NCI-H2227 (cell line): Measurements from ENCODE around the gene TNPO2.
"Not testable (repeated sequence)": the region's sequence is repeated elsewhere in the genome, so short reads cannot be mapped to it uniquely, and the experiment has no call there.

ENCODE experiments used
- DNase-seq: peaks from one replicate; lab custom pipeline; 2025; ENCODE audit not compliant: unreplicated experiment; lab: John Stamatoyannopoulos, UW

Gene TNPO2

DNA sequence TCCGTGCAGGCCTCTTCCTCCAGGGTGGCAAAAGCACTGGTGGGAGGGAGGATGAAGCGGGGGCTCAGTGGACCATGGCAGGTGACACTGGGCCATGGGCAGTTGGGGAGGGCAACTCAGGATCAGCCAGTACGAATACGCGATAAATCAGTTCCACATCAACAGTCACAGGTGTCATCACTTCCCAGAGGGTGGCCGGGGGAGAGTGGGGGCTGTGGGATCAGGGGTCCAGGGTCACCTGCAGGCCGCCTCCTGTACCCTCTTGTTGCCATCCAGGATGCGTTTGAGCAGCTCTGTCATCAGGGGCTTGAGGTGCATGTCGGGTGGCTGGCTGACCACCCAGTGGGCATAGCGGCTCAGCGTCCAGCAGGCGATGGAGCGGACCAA is 17.4 kb downstream of the TNPO2 start:
- no peak for DNase-seq

DNA sequence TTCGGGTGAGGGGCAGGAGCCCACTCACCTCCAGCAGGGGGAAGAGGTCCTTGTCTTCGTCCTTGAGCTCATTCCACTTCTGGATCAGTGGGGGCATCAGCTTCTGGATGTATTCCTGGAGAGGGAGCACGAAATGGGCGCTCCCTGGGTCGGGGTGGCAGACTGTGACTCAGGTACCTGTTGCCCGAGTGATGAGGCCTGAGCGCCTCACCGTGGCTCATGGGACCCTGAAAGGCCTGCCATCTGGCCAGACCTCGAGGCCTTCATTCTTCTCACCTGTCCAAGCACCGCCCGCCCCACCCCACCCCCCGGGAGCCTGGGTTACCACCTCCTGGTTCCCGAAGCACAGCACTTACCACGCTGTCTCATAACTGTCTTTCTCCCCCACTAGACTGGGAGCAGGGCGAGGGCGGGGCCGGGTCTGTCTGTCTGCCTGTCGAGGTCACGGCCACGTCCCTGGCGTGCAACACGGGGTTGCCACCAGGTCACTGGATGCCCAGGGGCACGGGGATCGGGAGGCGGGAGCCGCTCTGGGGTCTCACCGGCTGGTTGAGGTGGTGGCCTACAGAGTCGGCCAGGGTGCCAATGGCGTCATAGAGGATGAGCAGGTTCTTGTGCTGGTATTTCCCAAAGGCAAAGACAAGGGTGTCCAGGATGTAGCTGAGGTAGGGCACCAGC is 17.9 kb downstream of the TNPO2 start:
- DNase-seq, result no peak

DNA sequence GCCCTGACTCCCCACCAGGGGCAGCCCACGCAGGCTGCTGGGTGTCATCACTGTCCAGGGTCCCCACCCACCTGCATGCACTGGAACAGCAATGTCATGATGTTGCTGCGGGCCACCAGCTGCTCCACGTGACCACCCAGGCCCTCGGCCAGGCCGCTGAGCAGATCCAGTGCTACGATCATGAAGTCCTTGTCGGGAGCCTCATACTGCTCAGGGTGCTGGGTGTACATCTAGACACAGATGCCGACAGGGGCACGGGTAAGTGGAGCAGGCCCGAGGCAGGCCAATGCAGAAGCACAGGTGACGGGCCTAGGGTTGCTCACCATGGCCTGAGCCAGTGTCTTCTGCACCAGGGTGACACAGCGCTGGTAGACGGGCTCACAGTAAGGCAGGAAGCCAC is 18.6 kb downstream of the TNPO2 start:
- DNase-seq, result no peak

DNA sequence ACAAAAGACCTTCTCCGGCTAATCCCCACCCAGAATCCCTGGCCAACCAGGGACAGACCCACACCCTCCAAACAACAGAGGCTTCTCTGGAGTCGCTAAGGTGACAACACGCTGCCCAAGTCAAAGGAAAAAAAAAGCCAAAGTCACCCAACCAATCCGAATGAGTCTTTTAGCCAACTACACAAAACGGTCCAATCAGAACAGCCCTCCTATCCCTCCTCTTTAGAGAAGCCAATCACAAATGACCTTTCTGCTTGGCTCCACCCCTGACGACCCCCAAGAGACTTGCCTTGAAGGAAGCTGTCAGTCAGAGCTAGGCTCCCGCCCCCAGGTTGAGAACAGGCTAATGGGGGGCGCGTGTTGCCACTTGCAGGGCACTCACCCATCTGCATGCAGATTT is 20.7 kb downstream of the TNPO2 start:
- DNase-seq, result peak; percentile 62

DNA sequence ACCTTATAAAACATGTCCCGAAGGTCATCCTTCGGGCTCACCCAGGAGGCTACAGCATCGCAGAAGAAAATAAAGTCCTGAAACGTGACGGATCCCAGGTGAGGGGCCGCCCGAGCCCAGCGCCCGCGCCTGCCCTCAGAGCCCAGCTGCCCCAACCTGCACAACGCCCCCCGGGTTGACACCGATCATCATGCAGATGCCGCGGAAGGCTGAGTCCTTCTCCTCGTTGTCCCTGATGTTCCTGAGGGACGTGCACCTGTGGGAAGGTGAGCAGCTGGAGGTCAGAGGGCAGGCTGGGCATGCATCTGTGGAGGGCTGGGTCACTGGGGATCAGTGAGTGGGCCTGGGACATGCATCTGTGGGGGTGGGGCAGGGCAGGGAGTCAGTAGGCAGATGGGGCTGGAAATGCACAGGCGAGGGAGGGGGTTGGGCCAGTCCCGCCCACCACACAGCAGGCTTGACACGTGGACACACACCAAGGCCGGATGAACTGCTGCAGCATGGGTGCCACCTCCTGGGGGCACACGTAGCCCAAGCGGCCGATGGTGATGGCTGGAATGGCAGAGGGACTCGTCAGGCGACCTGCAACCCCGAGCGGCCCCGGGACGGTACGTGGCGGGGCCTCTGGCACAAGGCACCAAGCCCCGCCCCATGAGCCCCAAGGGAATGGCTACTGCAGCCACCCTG is 22.0 kb downstream of the TNPO2 start:
- DNase-seq, result no peak

DNA sequence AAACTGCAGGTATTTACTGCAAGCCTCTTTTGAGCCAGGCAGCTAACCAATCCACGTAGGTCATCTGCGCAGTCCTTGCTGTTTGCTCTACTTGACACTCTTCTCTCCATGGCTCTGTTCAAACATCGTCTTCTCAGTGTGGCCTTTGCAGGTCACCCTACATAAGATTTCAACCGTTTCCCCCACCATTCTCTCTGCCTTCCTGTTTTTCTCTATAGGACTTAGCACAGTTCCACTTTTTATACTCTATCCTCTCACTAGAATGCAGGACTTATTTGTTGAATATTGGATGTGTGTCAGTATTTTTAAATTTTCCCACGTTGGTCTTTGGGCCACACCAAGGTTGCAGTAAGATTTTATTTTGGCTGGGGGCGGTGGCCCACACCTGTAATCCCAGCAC is 25.6 kb downstream of the TNPO2 start:
- no peak for DNase-seq

DNA sequence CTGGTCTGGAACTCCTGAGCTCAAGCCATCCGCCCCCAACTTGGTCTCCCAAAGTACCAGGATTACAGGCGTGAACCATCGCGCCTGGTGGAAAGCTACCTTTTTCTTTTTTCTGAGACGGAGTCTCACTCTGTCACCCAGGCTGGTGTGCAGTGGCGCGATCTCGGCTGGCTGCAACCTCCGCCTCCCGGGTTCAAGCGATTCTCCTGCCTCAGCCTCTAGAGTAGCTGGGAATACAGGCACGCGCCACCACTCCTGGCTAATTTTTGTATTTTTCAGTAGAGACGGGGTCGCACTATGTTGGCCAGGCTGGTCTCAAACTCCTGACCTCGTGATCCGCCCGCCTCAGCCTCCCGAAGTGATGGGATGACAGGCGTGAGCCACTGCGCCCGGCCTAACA is 26.3 kb downstream of the TNPO2 start:
- not testable (repeated sequence) for DNase-seq

DNA sequence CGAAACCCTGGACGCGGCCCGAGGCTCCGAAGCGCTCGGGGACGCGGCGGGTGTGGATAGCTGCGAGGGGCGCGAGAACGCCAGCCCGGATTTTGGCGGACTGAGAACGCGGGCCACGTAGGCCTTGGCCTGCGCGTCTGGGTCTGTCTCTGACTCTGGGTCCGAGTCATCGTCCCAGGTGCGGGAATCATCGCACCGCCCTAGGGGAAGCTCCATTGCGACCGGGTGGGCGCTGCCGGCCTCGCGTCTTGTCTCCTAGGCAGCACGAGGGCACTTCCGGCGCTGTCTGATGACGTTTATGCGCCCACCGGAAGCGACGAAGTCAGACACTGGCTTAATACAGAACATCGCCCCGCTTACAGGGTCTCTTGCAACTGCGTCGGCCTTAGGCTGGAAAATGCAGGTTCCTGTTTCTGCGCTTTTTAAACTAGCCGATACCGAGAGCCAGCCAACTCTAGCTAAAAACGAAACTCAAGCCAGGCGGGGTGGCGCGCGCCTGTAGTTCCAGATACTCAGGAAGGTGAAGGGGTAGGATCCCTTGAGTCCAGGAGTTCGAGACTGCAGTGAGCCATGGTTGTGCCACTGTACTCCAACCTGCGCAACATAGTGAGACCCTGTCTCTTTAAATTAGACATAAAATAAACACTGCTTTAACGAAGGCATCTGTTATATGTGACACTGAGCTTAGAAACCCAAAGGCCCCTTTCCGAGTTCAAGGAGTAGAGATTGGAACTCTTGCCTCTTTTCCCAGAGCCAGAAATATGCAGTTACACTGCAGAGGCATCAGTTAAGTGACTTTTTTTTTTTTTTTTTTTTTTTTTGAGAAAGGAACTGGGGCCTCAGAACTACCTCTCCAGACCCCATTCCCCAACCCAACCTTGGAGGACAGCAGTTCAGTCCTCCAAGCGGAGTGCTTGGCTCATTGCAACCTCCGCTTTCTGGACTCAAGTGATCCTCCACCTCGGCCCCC is 27.1 kb downstream of the TNPO2 start, which contains the start of gene FBXW9:
Gene FBXW9, minus strand, starts transcription at position 266 of the 970 bp plus-strand sequence. Its CDS starts 50 bp downstream, at position 216.
- DNase-seq, result peak; percentile 94

DNA sequence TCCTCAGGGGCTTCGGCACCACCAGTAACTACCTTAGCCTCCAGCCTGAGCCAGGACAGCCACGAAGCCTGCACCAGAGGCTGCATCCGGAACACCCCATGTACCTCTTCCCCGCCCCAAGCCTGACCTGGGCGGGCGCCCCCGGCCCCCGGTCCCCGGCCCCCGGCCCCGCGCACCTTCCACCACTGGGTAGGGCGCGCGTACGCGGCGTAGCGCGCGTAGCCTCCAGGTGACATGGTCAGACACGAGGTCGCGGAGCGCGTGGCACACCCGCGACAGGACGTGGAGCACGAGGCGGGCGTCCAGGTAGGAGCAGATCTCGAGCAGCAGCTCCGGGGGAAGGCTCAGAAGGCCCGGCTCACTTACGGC is 27.8 kb downstream of the TNPO2 start:
- no peak for DNase-seq

DNA sequence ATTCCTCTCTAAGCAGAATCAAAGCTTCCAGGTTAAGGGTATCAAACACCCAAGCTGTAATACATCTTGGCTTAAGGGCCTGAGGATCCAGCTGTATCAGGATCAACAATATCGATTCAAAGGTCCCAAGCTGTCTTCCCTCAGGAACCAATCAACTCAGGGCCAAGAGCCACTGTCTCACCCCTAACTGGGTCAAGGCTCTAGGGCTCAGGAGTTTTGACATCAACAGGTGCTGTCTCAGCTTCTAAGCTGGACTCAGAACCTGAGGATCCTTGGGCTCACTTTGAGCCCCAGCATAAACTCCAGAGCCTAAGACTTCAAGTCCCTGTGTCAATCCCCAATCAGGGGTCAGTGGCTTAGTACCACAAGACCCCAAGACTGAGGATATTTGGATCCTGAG is 28.2 kb downstream of the TNPO2 start:
- no peak for DNase-seq

DNA sequence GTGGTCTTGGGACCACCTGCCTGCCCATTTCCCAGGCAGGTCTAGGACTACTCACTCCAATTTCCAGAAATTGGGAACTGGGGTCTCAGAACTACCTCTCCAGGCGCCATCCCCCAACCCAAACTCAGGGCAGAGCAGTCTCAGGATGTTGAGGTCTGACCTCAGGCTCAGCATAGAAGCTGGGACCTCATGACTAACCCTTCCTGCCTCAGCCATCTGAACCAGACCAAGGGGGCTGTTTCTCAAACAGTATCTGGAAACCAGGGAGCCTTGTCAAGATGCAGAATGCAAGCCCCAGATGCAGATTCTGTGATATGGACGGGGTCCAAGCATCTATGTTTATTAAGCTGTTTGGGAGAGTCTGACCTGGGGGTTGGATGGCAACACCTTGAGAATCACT is 28.6 kb downstream of the TNPO2 start:
- DNase-seq, result no peak

DNA sequence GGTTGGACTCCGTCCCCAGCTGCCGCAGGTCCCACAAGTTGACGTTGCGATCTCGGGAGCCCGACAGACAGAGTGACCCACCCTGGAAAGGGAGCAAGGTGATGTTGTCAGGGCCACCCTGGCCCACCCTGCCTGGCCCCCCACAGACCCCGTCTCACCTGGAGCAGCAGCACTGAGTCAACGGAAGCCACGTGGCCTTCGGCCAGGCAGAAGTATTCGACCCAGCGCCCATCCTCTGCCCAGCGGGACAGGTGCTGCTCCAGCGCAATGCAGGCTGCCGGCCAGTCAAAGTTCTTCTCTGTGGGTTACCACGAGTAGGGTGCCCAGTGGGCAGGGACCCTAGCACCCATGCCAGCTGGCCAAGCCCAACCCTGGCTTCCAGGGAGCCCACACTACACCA is 29.1 kb downstream of the TNPO2 start:
- DNase-seq, result no peak

DNA sequence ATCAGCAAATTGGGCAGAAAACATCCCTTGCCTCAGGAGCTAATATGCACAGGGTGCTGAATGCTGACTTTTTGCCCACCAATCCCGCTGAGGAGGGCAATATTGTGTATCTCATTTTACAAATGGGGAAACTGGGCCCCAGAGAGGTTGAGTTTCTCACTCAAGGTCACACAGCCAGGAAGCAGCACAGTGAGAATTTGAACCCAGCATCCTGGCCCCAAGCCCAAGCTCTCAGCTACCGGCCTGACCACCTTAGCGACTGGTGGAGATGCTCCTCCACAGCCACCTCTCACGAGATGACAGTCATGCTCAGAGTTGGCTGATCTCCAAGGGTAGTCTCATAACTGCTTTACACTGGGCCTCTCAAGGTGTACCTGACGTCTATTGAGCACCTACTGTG is 30.8 kb downstream of the TNPO2 start:
- DNase-seq, result no peak

DNA sequence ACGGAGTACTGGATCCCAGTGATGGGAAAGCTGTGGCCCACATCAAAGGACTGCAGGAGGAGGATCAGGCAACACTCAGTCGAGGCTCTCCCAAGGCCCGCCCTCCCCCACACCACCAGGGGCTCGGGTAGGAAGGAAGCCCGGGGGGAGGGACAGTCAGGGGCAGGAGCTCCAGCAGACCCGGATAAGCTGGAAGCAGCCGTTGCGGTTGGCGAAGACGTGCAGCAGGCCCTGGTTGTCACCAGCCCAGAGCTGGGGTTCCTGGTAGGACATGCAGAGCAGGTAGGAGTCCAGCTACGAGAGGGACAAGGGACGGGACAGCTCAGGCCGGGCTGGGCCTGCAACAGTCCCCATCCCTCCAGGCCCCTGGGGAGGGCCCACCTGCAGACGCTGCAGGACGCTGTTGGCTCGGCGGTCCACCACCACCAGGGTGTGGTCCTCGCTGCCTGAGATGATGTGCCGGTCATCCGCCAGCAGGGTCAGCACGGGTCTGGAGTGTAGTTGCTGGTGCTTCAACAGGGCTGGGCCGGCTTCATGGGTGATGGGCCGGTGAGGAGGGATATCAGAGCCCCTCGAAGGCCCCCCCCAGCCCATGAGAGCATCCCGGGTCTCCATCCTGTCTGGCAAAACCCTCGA is 34.0 kb downstream of the TNPO2 start:
- DNase-seq, result no peak

DNA sequence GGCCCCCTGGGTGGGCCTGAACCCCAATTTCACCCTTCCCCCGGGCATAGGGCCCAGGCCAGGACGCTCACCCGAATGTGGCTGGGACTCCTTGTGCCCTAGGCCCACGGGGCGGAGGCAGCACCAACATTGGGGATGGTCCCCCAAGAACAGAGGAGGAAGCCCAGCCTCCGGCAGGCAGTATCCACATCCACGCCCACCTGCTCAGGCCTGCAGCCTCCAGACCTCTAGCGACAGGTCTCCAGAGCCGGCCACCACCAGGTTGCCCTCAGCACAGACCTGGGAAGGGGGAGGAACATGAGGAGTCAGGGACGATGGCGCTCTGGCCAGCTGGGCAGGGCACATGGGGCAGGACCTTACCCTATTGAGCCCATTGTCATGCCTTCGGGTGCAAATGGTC is 34.7 kb downstream of the TNPO2 start:
- DNase-seq, result no peak

DNA sequence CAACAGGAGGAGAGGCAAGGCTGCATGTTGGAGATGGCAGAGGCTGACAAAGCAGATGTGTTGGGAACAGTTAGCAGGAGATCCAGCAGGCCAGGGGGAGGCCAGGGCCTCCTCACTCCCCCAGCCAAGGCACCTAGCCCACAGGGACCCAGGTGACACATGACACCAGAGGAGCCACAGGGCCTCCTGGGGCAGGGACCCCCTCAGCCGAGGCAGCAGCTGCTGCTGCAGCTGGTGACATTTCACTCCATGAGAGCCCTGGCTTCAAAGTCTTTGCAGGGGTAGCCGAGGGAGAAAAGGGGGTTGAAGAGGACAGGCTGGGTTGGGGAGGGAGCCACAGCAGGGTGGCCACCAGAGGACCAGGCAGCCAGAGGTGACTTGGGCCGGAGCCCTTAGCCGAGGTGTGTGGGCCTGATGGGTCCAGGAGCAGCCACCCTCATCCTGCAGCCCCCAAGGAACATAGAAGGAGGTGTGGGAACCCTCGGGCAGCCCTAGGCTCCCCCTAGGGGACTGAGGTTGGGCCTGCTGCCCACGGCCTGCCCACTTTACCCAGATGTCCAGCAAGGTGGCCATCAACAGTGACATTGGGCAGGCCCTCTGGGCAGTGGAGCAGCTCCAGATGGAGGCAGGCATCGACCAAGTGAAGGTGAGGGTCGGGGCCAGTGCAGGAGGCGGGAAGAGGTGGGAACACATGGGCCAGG is 36.1 kb downstream of the TNPO2 start, which contains the start of gene GNG14:
Gene GNG14, plus strand, starts transcription at position 503 of the 701 bp plus-strand sequence. Its CDS starts 51 bp downstream, at position 554.
- no peak for DNase-seq

DNA sequence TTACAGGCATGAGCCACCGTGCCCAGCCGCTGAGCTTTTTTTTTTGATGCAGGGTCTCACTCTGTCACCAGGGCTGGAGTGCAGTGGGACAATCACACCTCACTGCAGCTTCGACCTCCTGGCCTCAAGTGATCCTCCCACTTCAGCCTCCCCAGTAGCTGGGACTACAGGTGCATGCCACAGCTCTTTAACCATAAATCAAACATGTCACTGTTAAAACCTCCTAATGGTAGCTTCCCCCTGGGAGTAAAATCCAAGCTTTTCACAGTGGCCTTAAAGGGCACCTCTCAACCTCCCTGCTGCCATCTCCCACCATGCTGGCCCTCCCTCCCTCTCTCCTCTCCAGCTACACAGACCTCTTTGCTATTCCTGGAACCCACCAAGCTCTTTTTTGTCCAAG is 37.9 kb downstream of the TNPO2 start:
- DNase-seq, result peak; percentile 50

DNA sequence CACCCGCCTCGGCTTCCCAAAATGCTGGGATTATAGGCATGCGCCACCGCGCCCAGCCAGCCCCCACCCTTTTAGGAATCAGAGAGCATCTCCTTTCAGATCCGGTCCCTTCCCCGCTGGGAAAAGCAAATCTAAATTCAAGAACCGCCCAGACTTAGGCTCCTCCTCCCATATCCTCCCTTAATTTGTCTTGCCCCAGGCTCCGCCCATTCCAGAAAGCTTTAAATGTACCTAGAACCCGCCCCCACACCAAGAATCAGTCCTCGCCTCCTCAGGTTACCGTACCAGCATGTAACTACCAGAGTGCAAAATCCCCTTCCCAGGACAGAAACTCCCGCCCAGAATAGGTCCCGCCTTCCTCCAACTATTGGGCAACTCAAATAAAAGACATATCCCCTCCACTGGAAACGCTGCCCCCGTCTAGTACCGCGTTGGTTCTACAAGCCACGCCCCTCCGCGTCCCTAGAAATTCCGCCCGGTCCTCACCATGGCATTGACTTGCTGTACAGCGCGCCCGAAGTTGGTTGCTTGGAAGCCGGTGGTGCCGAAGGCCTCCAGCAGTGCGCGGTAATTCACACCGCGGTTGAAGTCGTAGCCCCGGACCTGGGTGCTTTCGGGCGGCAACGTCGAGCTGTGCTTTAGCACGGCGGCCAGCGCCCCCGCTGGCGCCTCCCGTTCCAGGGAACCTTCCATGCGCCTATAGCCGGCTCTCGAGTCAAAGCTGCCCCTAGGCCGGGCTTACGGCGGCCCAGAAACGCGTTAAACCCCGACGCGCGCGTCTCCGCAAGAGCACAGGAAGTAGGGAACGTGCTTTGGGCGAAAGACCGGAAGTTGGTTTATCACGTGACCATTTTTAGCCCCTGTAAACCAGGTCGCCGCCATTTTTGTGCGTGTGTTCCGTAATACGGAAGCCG is 42.4 kb downstream of the TNPO2 start, which contains the start of gene DHPS:
Gene DHPS, minus strand, starts transcription at position 807 of the 914 bp plus-strand sequence. Its CDS starts 114 bp downstream, at position 693.
- peak; percentile 95 for DNase-seq

DNA sequence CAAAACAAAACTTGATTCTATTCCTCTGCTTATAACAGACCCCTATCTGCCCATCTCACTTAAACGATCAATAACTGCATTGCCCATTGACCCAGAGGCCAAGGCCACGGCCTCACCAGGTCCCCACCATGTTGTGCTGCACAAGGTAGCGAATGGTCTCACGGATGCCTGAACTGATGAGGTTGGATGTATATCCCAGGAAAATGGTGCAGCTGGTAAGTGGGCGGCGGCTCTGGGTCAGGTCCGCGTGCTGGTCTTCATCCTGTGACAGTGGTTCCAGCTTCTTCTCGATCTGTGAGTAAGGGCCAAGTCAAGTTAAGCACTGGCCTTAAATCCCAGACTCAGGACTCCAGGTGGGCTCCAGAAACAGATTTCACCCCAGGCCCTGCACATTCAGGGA is 43.7 kb downstream of the TNPO2 start:
- DNase-seq, result no peak
